ENCODE data around the gene EXOSC9.
A peak's percentile ranks its signal among the peaks of the same experiment; 100 is the strongest.

The EXOSC9 gene

DNA sequence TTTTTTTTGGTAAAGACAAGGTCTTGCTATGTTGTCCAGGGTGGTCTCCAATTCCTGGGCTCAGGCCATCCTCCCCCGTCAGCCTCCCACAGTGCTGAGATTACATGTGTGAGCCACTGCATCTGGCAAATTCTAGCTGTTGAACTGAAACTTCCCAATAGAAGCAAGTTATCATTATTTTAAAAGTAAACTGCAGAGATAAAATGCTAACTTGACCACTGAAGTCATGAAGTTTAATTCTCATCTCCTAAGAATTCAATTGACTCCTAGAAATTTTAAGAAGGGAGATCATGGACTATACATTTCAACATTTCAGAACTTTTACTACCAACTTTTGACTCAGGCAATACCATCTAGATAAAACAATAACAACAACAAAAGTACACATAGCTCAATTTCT lies 11.7 kb upstream of the EXOSC9 start:
- no peak for DNase-seq (ENCODE audit: low spot score)

DNA sequence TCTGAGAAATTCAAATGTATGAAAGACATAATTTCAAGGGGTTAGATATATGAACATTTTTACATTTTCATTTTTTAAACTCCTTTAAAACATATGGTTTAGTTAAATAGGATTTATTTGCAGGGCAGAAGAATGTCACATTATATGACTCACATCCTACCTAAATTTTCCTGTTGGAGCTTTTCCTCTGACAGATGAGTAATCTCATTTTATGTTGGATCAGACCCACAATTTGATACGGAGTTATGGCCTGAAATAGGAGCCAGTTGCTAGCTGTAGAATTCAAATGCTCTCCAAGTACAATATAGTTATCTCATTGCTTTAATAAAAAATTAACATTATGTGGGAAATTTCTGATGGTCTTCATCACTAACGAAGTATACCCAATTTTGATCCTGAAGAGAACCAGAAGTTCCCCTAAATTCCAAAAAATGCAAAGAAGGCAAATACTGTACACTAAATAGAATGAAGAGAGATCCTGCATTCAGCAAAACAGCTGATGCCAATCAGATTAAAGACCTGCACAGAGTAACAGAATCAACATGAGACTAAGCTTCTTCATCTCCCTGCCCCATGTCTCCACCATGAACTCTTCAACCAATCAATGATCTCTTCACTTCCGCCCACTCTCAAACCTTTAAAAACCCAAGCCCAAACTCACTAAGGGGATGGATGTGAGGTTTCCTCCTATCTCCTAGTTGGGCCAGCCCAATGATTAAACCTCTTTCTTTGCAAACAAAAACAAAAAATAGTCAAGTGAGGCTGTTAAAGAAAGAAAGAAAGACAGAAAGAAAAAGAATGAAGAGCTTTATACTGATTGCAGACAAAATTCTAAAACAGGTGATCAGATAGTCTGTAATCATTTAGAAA lies 10.9 kb upstream of the EXOSC9 start:
- DNase-seq (ENCODE audit: low spot score), result no peak

GRCh38 chr4:121790976-121791375 lies 10.1 kb upstream of the EXOSC9 start:
- no peak for DNase-seq (ENCODE audit: low spot score)

- DNase-seq (ENCODE audit: low spot score), result no peak
Observed at GRCh38 chr4:121791481-121791880, 9.6 kb upstream of the EXOSC9 start.

DNA sequence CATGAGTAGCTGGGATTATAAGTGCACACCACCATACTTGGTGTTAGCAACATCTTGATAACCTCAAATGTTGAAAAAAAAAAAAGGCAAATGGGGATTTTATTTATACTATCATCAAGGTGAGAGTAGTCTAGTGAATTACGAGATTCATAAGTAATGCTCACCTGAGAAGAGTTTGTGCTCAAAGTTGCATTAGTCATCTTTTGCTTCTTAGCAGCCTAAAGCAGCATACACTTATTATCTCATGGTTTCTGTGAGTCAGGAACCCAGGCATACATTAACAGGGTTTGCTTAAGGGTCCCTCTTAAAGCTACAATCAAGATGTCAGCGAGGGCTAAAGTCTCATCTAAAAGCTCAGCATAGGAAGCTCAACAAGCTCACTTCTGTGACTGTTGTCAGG lies 8.2 kb upstream of the EXOSC9 start:
- DNase-seq (ENCODE audit: low spot score), result no peak

- DNase-seq (ENCODE audit: low spot score), result no peak
Observed at GRCh38 chr4:121794505-121795188, 6.5 kb upstream of the EXOSC9 start.

DNA sequence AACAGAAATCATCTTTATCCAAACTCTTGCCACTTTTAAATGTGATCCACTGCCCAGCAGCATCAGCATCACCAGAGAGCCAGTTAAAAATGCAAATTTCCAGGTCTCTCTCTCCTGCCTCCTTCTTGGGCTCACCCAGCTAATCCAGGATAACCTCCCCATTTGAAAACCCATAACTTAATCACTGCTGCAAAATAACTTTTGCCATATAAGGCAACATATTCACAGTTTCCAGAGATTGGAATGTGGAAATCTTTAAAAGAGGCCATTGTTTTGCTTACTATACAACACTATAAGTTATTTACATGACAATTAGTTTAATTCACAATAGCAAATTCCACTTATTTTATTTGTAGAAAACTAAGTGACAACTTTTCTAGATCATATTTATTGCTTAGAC lies 4.8 kb upstream of the EXOSC9 start:
- DNase-seq (ENCODE audit: low spot score), result no peak

DNA sequence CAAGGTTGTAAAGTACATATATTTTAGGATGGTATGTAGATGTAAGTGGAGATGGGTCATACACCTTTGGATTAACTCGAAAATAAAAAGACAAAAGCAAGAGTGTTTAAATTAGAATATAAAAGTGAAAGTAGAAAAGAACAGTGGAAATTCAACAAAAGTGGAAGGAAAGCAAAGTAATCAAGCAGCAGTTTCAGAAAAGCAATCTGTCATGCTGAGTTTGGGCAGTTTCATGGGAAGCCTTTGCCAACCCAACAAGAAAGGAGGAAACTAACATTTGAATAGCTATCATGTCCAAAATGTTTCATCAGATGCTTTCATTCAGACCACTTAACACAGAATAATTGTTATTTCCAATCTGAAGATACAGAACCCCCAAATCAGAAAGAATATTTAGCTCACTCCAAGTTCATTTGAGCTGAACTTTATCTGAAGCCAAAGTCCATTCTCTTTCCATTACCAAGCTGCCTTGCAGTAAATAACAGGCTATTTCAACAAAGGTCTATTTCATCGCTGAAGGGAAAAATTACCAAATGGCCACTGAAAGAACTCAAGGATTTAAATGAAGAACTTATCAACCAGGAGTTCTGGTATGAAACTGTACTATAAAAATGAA lies 1.8 kb upstream of the EXOSC9 start:
- DNase-seq (ENCODE audit: low spot score), result no peak

GRCh38 chr4:121799867-121800501 lies 1.1 kb upstream of the EXOSC9 start:
- no peak for DNase-seq (ENCODE audit: low spot score)

DNA sequence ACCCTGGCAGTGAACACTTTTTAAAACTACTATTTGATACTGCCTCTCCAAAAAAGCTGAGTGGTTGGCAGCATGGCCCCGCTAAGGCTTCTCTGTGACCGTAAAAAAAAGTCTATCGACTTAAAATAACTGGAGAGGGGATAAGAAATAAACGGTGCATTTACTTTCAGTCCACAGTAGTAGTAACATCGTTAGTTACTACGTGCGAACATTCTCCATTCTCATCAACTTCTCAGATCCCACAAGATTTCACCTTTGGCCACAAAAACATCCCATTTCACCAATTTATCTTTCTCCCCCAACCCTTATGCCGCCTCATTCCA lies 524 bp upstream of the EXOSC9 start:
- no peak for DNase-seq (ENCODE audit: low spot score)

- DNase-seq (ENCODE audit: low spot score), result no peak
Observed at GRCh38 chr4:121801715-121802075, 572 bp downstream of the EXOSC9 start.

GRCh38 chr4:121806411-121806810 lies 5.3 kb downstream of the EXOSC9 start:
- no peak for DNase-seq (ENCODE audit: low spot score)

GRCh38 chr4:121811122-121811521 lies 10.0 kb downstream of the EXOSC9 start:
- no peak for DNase-seq (ENCODE audit: low spot score)

DNA sequence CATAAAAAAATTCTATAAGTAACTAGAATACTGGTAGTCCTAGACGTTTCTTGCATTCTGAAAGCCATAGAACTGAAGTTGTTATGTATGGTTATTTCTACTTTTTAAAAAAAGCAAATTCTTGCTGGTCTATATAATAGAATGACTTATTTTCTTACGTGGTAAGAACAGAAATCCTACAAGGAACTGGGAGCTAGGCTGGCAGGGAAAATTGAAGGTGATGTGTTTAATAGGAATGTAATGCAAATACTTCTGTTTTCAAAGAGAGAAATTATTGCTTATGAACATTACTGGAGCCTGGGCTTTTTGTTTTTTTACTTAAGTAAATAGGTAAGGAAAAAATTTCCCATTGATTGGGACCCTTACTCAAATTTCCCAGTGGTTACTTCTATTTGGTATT lies 13.6 kb downstream of the EXOSC9 start:
- no peak for DNase-seq (ENCODE audit: low spot score)

- DNase-seq (ENCODE audit: low spot score), result no peak
Observed at GRCh38 chr4:121817006-121817405, 15.9 kb downstream of the EXOSC9 start.

DNA sequence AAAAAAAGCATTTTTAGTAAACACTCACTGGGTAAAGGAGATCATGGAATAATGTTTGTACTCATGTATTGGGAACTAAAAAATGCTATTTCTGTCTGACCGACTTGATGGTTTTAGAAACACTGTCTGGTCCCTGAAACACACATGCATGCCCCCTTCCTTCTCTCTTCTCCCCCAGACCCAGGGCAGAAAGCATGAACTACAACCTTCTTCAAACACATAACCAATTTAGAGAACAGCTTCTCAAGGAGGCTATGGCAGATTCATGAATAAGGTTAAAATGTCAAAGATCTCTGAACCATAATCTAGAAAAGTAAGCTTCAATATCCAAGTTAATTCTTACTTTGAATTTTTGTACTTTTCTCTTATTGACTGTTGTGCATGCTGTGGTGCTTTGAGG lies 16.6 kb downstream of the EXOSC9 start:
- no peak for DNase-seq (ENCODE audit: low spot score)

DNA sequence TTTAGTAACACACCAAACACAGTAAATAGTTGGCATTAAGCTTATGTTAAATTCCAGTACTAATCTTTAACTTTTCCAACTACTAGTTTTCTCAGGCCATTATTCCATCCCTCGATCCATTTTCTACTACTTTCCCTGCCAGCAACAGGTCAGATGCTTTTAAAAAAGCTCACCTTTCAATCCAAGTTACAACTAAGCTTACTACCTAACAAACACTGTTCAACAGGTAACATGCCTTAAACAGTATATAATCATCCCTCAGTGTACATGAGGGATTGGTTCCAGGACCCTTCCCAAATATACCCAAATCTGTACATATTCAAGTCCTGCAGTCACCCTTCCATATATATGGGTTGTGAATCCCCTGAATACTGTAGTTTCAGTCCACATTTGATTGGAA lies 17.1 kb downstream of the EXOSC9 start:
- DNase-seq (ENCODE audit: low spot score), result no peak

DNA sequence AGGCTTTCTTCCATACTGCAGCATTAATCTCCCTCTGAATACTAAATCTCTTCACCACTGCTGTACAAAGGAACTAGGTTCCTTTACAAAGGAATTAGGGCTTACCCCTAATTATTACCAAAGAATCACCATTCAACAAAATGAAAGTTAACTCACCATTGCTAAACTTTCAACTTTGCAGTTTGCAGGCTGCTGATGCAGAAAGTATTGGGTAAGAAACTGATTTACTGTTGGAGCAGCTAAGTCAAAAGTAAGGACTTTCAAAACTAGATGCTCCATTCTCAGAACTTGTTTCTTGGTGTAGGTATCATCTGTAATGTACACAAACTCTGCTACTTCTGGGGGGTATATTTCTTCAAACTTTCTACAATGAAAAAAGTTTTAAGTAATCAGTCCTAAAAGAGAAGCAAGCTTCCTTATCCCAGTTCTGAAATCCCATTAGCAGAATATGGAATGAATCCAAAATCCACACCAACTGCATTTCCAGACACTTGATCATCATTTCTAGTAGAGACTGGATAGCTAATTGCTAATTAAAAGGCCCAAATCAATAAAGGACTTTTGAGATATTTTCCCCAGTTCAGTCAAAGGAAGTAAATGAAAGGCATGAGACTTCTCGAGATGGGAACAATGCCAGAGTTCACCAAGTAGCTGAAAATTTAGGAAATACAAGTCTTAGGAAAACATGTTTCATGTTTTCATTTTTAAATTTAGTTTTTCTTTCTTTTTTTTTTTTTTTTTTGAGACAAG lies 18.3 kb downstream of the EXOSC9 start:
- no peak for DNase-seq (ENCODE audit: low spot score)

GRCh38 chr4:121822047-121822446 lies 20.9 kb downstream of the EXOSC9 start:
- no peak for DNase-seq (ENCODE audit: low spot score)

DNA sequence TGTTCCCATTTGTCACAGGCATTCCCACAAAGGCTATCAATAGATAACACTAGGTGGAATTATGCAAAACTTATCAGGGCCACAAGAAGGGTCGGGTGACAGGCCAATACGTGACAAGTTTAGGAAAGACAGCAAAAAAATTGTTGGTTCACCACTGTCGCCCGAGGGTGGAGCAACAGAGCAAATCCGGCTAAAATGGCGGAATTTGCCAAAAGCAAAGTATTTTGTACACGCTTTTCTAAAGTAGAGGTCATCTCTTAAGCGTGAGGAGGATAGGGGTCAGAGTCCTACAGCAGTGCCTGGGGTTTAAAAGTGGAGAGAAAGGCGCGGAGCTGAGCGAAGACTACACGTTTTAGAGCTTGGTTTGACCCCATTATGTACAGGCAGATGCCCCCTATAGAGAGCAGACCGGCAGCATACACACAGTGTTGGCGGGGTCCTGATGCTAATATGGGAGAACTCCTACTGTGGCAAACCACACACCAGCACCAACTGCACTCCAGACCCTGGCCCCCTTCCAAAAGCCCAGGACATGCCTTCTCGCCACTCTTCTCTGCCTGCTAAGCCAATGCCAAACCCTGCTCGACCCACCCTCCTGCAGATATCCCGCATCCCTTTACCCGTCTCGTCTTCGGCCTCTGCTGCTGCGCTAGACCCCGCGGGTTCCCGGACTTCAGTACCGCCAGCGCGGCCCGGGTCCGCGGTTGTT lies 21.8 kb downstream of the EXOSC9 start:
- peak; percentile 63 for DNase-seq (ENCODE audit: low spot score)

- DNase-seq (ENCODE audit: low spot score), result peak; percentile 96
Observed at GRCh38 chr4:121823505-121824170, 22.5 kb downstream of the EXOSC9 start, which contains the start of gene CCNA2. CCNA2 (minus strand) TSS chr4:121823883; CDS start chr4:121823628, 255 bp downstream.

All from D341Med (cell line).